ENCODE data around the gene IFI6.
"Not testable (repeated sequence)": the region's sequence is repeated elsewhere in the genome, so short reads cannot be mapped to it uniquely, and the experiment has no call there.

The IFI6 gene

DNA sequence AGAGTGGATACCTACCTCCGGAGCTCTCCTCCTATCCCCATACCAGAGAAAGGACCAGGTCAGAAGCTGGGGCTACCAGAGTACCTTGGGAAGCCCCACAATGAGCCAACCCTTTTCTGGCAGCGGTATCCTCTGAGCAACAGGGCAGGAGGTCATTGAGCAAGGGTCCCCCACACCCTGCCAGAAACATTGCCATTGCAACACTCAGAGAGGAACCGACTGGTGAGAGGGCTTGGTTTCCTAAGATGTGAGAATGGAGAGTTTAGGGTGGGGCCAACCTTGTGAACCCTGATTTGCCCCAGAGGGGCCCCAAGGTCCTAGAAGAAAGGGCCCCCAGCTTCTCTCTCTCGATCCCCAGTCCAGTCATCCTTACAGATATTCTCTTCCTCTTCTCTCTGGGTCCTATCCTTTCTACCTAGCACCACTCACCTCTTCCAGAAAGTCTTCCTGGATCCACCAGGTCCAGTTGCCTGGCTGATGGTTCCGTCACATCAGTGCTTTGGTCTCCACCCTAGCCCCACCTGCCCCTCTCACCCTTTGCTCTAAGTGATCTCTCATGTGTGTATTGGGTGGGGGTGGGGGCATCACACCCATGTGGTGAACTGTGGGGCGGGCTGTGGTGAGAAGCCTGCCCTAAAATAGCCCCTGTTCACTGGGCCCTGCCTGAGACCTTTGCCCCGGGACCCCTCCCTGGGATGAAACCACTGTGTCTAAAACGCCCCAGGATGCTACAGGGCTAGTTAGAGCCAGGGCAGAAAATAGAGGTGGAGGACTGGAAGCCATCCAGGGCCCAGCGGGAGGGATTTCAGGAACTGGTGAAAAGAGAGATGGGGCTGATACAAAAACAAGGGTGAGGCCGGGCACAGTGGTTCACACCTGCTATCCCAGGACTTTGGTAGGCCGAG lies 45.7 kb downstream of the IFI6 start:
- no peak for DNase-seq

DNA sequence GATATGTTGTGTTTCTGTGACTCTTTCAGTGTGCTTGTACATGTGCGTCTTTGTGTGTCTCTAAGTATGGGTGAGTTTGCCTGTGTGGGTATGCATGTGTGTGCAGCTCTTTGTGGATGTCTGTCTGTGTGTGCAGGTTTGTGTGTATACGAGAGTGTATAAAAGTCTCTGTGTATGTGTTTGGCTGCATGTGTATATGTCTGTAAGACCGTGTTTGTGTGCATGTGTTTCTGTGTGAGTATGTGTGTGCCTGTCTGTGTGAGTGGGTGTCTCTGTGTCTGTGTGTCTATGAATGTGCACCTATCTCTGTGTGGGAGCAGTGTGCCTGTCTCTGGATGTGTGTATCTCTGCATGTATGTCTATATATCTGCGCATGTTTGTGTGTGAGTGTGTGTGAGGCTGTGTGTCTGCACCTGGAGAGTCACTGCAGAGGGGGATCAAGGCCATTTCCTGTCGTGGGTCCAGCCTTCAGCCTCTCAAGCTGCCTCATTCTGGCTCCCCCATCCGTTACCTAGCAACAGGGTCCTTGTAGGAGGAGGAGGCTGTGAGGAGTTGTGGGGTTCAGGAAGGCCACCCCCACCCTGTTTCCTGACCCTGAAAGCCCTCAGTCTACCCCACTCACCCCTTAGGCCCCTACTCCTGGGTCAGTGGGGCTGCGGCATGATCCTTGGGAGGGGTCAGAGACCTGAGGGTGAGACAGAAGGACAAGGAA lies 47.4 kb downstream of the IFI6 start:
- no peak for DNase-seq

DNA sequence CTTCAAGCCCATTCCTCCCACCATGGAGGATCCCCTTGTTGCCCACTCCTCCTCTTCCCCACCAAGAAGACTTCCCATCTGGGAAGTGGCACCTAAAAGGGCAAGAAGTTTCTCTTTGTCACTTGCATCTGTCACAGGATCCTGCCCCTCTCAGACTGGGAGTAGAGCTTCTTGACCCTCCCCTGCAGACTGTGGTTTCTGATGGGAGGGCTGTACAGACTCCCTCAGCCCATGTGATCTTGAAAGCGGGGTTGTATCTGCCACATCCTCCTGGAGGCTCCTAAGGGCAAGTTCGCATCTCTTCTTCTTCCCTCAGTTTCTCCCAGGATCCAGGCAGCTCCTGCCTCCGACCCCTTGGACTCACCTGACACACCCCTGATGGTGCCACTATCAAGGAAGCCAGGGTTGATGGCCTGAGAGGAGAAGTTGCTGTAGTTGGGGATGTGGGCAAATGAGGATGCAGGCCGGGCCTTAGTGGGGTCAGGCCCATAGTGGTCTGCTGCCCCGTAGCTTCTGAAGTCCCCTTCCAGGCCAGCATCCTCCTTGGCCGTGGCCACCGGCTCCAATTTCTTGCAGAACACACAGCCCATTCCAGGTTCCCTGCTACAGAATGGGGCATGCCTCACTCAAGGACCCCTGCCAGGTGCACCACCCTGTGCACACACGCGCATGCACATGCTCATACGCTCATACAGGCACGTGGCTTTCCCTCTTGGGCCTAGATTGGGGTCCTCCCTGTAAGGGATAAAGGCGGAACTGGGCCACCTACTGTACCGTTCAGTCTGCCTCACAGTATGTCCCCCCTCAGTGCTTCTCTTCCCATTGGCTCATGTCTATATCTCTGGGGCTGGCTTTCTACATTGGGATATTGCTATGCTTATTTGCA lies 48.4 kb downstream of the IFI6 start:
- no peak for DNase-seq

DNA sequence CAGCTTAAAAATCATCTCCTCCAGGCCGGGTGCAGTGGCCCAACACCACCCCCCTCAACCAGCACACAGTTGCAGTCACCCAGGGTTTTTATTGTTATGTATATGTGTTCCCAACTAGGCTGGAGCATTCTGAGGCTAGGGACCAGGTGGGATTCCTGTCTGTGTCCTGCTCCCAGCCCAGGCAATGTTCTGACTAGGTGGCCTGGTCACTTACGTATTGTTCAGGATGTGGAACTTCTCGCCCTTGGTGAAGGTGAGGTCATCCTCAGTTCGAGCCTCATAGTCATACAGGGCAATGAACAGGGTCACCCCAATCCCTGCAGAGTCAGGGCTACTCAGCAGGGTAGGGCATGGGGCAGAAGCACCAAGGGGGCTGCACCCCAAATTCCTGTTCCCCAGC lies 49.2 kb downstream of the IFI6 start:
- DNase-seq, result no peak

DNA sequence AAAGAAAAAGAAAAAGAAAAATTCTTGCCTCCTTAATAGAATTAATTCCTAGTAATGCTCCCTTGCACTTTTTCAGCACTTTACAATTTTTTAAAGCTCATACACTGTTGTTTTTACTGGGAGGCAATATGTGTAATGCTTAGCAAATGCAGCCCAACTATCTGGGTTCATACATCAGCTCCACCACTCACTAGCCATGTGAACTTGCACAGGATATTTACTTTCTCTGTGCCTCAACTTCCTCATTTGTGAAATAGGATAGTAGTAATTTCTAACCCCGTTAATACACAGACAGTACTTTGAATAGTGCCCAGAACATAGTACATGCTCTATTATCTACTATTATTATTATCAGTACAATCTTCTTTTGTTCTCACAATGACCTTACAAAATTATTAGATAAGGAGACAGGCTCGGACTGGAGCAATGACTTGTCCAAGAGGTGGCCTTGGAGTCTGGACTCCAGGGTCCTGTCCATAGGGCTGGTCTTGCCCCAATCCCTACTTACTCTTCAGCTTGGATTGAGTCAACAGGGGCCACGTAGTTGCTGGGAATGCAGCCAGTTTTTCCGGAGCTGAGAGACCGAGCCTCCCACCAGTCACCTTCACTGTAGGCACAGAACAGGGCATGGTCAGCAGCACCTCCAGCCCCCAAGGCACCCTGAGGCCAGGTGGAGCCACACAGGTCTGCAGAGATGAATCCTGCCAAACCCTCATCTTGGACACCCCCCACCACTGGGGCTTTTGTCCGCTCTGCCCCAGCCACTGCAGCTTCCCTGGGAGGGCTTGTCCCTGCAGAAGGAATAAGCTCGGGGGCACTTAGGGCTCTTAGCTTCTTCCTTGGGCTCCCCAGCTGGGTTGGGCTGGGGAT lies 50.7 kb downstream of the IFI6 start:
- no peak for DNase-seq

DNA sequence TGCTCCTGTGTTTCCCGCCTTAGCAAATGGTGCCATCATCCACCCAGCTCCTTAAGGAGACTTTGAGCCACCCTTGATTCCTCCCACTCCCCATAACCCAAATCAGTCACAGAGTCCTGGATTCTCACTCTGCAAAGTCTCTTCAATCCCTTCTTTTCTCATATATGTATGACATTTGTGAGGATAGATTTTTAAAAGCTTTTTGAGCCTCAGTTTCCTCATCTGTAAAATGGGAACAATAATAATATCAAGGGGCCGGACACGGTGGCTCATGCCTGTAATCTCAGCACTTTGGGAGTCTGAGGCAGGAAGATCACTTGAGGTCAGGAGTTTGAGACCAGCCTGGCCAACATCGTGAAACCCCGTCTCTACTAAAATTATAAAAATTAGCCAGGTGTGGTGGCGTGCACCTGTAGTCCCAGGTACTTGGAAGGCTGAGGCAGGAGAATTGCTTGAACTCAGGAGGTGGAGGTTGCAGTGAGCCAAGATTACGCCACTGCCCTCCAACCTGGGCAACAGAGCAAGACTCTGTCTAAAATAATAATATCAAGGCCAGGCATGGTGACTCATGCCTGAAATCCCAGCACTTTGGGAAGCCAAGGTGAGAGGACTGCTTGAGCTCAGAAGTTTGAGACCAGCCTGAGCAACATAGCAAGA lies 52.1 kb downstream of the IFI6 start:
- DNase-seq, result not testable (repeated sequence)

DNA sequence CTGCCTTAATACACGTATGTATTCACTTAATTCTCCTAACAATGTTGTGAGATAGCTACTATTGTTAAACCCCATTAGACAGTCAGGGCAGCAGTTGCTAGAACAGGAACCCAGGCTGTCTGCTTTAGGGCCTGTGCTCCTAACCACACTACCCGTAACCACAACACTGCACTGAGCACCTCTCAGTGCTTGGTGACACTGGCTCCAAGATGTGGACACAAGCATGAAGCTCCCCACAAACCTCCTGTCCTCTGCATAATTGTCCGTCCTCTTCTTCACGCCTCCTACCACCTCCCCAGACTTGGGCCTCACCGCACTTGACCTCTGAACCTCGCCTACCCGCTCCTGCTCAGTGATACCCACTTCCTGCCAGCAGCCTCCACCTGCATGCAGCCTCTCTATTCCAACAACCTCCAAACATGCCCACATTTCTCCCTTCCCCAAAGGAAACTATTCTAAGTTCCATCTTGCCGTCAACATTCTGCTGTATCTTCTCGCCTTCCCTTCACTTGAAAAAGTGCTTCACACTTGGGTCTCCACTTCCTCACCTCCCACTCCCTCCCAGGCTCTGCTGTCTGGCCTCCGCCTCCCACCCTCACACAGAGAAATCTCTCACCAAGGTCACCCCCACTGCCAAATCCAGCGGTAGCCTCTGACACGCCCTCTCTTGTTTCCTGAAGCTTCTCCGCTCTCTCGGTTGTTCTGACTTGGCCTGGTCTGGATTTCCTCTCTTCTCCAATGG lies 53.5 kb downstream of the IFI6 start:
- DNase-seq, result no peak

DNA sequence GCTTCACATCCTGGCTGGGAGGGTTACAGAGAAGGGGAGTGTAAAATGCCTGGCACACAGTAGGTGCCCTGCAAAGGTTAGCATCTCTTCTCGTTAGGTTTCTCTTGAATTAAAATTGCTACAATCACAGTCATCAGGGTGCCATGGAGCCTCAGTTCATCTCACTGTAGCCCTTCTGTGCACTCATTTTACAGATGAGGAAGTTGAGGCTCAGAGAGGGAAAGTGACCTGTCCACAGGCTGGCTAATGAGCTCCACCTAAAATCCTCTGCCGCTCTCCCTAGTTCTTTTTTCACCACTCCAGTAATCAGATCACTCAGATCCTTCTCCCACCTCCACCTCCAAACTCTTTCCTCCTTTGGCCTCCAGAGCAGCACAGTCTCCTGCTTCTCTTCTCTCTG lies 54.6 kb downstream of the IFI6 start:
- no peak for DNase-seq

DNA sequence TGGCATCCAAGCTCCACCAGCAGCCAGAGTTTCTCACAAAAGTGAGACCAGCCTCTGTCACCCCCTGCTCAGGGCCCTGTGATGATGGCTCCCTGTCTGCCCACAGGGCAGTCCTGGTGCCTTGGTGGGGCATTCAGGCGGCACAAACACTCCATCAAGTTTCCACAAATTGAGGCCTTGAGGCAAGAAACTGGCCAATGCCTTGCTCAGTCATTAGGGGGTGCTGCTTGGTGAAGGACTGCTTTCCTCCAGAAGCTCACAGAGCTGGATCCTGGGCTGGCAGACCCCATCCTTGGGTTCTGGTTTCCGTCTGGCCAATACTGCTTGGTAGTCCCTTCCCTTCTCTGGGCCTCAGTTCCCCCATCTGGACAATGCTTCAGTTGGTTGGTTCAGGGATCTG lies 55.6 kb downstream of the IFI6 start:
- no peak for DNase-seq
